ENCODE measurements around the gene NTRK2. TPM values are rescaled to one million over a fixed set of nuclear protein-coding genes. Genes with fewer than 3 reads are reported as not detected.

The NTRK2 gene
- total and polyA plus RNA-seq, 12 donors, result 0.43 to 5.6 (median 2.1) TPM

DNA sequence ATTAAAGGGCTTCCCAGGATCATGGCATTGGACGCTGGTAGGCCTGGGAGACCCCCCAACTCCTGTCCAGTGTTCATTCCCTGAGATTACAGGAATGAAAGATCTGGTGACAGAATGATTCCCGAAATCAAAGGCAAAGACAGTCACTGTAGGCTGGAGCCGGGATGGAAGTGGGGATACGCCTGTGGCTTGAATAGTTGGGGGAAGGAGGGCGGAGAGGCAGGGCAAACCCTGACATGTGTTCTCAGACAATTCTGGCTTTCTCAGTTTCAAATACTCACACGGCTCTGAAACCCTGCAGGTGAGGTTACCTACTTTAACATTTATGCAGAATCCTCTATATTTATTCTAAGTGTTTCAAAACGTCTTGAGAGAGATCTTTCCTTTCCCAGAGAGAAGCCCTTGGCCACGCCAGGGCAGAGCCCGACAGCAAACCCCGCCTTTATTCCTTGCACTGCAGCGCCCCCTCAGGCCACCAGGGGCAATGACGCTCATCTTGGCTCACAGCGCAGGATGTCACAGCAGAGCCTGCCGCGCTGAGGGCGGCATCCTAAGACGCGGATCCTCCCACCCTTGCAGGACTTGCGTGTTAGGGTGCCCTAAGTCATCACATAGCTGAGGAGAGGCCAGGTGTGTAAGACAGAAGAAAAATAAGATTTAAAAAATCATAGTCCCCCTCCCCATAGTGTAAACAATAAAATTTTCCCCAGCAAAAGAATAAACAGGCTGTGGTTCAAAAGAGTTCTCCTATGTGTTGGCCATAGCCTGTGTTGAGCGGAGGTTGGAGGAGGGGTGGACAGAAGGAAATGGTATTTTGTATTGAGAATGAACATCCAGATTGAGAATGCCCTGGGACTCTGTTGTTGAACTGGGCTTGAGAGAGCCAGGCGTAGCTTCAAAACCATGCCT, 284.5 kb downstream of the NTRK2 start:
- Histone ChIP-seq H3K27me3 (no peaks in the 10 kb centered on the region), H3K9me3 (replicated peaks in 1 of 3) (no peaks in the 10 kb centered on the region), H3K4me1 (replicated peaks in 1 of 2) (no peaks in the 10 kb centered on the region), H3K36me3 (replicated peaks in 1 of 2) (no peaks in the 10 kb centered on the region), H3K4me3 (no peak overlapping the region), H3K27ac (no peak overlapping the region)
- WGBS, 4 donors, result 26 to 34% (median 27%) methylated on average over 15 to 21 of the region's 21 CpGs
- TF ChIP-seq POLR2A (IDR thresholded peaks at IDR 0.05), result no peak
- TF ChIP-seq, protein P1, sequence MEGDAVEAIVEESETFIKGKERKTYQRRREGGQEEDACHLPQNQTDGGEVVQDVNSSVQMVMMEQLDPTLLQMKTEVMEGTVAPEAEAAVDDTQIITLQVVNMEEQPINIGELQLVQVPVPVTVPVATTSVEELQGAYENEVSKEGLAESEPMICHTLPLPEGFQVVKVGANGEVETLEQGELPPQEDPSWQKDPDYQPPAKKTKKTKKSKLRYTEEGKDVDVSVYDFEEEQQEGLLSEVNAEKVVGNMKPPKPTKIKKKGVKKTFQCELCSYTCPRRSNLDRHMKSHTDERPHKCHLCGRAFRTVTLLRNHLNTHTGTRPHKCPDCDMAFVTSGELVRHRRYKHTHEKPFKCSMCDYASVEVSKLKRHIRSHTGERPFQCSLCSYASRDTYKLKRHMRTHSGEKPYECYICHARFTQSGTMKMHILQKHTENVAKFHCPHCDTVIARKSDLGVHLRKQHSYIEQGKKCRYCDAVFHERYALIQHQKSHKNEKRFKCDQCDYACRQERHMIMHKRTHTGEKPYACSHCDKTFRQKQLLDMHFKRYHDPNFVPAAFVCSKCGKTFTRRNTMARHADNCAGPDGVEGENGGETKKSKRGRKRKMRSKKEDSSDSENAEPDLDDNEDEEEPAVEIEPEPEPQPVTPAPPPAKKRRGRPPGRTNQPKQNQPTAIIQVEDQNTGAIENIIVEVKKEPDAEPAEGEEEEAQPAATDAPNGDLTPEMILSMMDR (IDR thresholded peaks at IDR 0.05), result peak; percentile 77 to 94 (median 86)
- intact Hi-C loops (cut with DNase I), result loop anchor here in 1 of 2 donors (5.0 to 10.0 kb wide), 2 partner anchors 257 to 549 kb away; no protein-coding TSS in a partner anchor
- peak; percentile 60 to 89 (median 76) for DNase-seq

DNA sequence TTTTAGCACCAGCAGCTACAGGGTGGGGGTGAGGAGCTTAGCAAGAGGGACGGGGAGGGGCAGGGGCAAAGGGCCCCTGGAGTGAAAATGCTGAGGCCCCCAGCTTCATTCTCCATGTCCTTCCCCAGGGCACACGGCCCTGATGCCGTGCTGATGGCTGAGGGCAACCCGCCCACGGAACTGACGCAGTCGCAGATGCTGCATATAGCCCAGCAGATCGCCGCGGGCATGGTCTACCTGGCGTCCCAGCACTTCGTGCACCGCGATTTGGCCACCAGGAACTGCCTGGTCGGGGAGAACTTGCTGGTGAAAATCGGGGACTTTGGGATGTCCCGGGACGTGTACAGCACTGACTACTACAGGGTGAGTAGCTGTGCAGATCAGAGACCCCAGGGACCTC, 285.6 kb downstream of the NTRK2 start:
- H3K4me1 ChIP-seq (replicated peaks in 1 of 2), result no peaks in the 10 kb centered on the region
- no peaks in the 10 kb centered on the region for H3K27me3 ChIP-seq
- H3K9me3 ChIP-seq (replicated peaks in 1 of 3), result no peaks in the 10 kb centered on the region
- DNase-seq, result no peak
- no peak for TF ChIP-seq POLR2A (IDR thresholded peaks at IDR 0.05)
- TF ChIP-seq, protein P1 (IDR thresholded peaks at IDR 0.05), result no peak
- 90 to 98% (median 92%) methylated on average over 13 to 18 of the region's 18 CpGs for WGBS, 4 donors
- no peak overlapping the region for H3K27ac ChIP-seq
- no peak overlapping the region for H3K4me3 ChIP-seq
- intact Hi-C loops (cut with DNase I), result loop anchor here in 1 of 2 donors (10.0 kb wide), 1 partner anchor 550 kb away; no protein-coding TSS in a partner anchor
- no peaks in the 10 kb centered on the region for H3K36me3 ChIP-seq (replicated peaks in 1 of 2)

DNA sequence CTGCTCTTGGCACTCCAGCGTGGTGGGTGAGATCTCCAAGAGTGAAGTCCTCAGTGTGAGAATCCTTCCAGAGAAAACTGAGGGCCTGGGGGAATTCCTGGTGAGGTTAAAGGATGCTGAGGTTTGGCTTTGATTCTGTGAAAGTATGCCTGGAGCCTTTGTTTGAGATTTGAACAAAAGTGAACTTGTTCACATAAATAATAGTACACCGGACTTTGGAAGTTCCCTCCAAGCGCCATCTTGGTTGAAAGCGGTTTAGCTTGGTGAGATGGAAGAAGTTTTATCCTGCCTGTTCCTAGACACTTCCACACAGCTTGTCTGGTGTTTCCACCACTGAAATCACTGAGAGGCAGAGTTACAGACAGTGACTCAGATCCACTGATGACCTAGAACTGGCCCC, 286.4 kb downstream of the NTRK2 start:
- no peak for DNase-seq
- Histone ChIP-seq H3K27me3 (no peaks in the 10 kb centered on the region), H3K4me1 (replicated peaks in 1 of 2) (no peaks in the 10 kb centered on the region), H3K36me3 (replicated peaks in 1 of 2) (no peaks in the 10 kb centered on the region), H3K27ac (no peak overlapping the region), H3K9me3 (replicated peaks in 1 of 3) (no peaks in the 10 kb centered on the region), H3K4me3 (no peak overlapping the region)
- no peak for TF ChIP-seq POLR2A (IDR thresholded peaks at IDR 0.05)
- TF ChIP-seq, protein P1 (IDR thresholded peaks at IDR 0.05), result no peak
- WGBS, 4 donors, result 83 to 93% (median 87%) methylated on average over 4 of the region's 4 CpGs
- intact Hi-C loops (cut with DNase I), result loop anchor here in 1 of 2 donors (10.0 kb wide), 1 partner anchor 551 kb away; no protein-coding TSS in a partner anchor

DNA sequence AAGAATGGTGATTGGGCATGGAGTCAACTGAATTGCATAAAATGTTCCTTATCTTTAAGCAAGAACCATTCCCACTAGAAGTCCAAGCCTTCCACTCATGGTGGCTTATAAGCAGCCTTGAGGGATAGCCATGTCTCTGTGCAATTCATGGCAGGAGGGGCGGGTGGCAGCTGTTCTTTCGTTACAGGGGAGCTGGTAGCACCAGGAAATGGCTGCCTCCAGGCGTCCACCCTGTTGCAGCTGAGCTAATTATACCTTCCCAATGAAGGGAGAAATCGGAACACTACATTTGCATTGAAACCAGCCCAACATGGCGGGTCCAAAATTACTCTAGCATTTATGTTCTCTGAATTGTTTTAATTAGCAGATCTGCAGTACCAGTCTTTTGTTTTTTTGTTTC, 289.8 kb downstream of the NTRK2 start:
- no peak for DNase-seq
- TF ChIP-seq POLR2A (IDR thresholded peaks at IDR 0.05), result no peak
- TF ChIP-seq, protein P1 (IDR thresholded peaks at IDR 0.05), result no peak
- WGBS, 4 donors, result 76 to 87% (median 83%) methylated on average over 5 of the region's 5 CpGs
- no peak overlapping the region for H3K27ac ChIP-seq
- H3K36me3 ChIP-seq (replicated peaks in 1 of 2), result no peaks in the 10 kb centered on the region
- no peak overlapping the region for H3K4me3 ChIP-seq
- intact Hi-C loops (cut with DNase I), result loop anchor here in 1 of 2 donors (10.0 kb wide), 1 partner anchor 555 kb away; no protein-coding TSS in a partner anchor
- no peaks in the 10 kb centered on the region for H3K4me1 ChIP-seq (replicated peaks in 1 of 2)
- H3K27me3 ChIP-seq, result no peaks in the 10 kb centered on the region
- H3K9me3 ChIP-seq (replicated peaks in 1 of 3), result no peaks in the 10 kb centered on the region
